ENCODE measurements around the gene LETM1. TPM values are rescaled to one million over a fixed set of nuclear protein-coding genes. Genes with fewer than 3 reads are reported as not detected.

Gene LETM1
- total and polyA plus RNA-seq, 2 donors (not counting 3 experiments of a cell fraction or from before 2014, with no cell fraction given), result 25.6 to 62.5 TPM

- DNase-seq (ENCODE audit: low read depth, low spot score) (no peak), FAIRE-seq (peak; percentile 44)
- H3K27me3 ChIP-seq (ENCODE audit: control insufficient read depth in 2 of 2, insufficient read depth in 2 of 2, low read length in 2 of 2), result no peaks in the 10 kb centered on the region
- peak overlapping the region; percentile 69 for H3K9ac ChIP-seq (replicated peaks; ENCODE audit: extremely low read depth, insufficient read depth, low read length)
- H4K20me1 ChIP-seq (replicated peaks; ENCODE audit: control insufficient read depth, extremely low read depth, insufficient read depth, low read length), result no peaks in the 10 kb centered on the region
- TF ChIP-seq MYC (IDR thresholded peaks at IDR 0.05; ENCODE audit: low read depth, low read length), result no peak
- TF ChIP-seq EZH2 (IDR thresholded peaks at IDR 0.05; ENCODE audit: borderline replicate concordance, low read depth, low read length, severe bottlenecking), result no peak
- no peak for TF ChIP-seq JUN (IDR thresholded peaks at IDR 0.05; ENCODE audit: borderline replicate concordance, insufficient read depth, insufficient read length, low read depth)
- TF ChIP-seq MAX (IDR thresholded peaks at IDR 0.05; ENCODE audit: insufficient read depth, insufficient read length), result no peak
- no peak for TF ChIP-seq POLR2AphosphoS5 (IDR thresholded peaks at IDR 0.05; ENCODE audit: insufficient read depth, low read depth, low read length)
- no peak for TF ChIP-seq POLR2A (IDR thresholded peaks at IDR 0.05; ENCODE audit: low read depth, low read length)
- no peak for TF ChIP-seq FOS (IDR thresholded peaks at IDR 0.05; ENCODE audit: borderline replicate concordance, insufficient read depth, low read length)
- TF ChIP-seq GATA2 (IDR thresholded peaks at IDR 0.05; ENCODE audit: insufficient read depth, insufficient read length, low read depth, low read length), result no peak
- TF ChIP-seq CTCF (IDR thresholded peaks at IDR 0.05; ENCODE audit: extremely low read depth in 1 of 2, insufficient read depth in 1 of 2, low read depth in 1 of 2, low read length in 2 of 2), result no peak
- H3K9me1 ChIP-seq (replicated peaks; ENCODE audit: control insufficient read depth, extremely low read depth, insufficient read depth, low read length), result no peaks in the 10 kb centered on the region
- H2AFZ ChIP-seq (ENCODE audit: low read depth, low read length), result no peak overlapping the region
- H3K4me1 ChIP-seq (ENCODE audit: control insufficient read depth, extremely low read depth, insufficient read depth, low read length), result peaks cover 17% of the 10 kb centered on the region
- CTCF ChIA-PET, result interaction anchor here (2.5 to 4.8 kb wide), 2 partner anchors 16 to 44 kb away, joined by 10 to 25 read pairs; partner anchors contain the start of gene NSD2
- TSS peak; percentile 36 for BruUV-seq (replicated peaks)
- intact Hi-C loops (cut with micrococcal nuclease) (no loop called here), dilution Hi-C loops (cut with MboI; ENCODE audit: extremely low pct_ligation_motif_present, low sequenced_read_pairs) (no loop called here)
- H3K4me3 ChIP-seq (replicated peaks in 1 of 3; ENCODE audit: insufficient read depth in 1 of 3, low read depth in 1 of 3, low read length in 3 of 3), result peak overlapping the region; percentile 44 to 88 (median 82)
- H3K79me2 ChIP-seq (ENCODE audit: control insufficient read depth, insufficient read depth, low read length), result peaks cover 62% of the 10 kb centered on the region
- POLR2A ChIA-PET, result no interaction called here
- H3K4me2 ChIP-seq (ENCODE audit: insufficient read depth, low read length), result peak overlapping the region; percentile 81
- no peaks in the 10 kb centered on the region for H3K9me3 ChIP-seq (replicated peaks; ENCODE audit: control insufficient read depth, insufficient read depth, low read length)
- H3K27ac ChIP-seq (ENCODE audit: insufficient read depth, low read depth, low read length), result no peak overlapping the region
- H3K36me3 ChIP-seq (ENCODE audit: control insufficient read depth in 2 of 2, extremely low read depth in 1 of 2, insufficient read depth in 2 of 2, low read length in 2 of 2), result peaks cover 0 to 2% of the 10 kb centered on the region in 2 experiments
Measured at GRCh38 chr4:1854752-1855151, 1.2 kb downstream of the LETM1 start.

All from endothelial cell of umbilical vein (primary cell).